K562 (cell line): ENCODE results near the gene ATPAF2. TPM values are rescaled to one million over a fixed set of nuclear protein-coding genes. Genes with fewer than 3 reads are reported as not detected.

Experiments
- ATAC-seq: fragments of 200-7000 bp; cut with Tn5 transposase; 3 replicates; pipeline ENCODE4 v1.9.1; 2020; ENCODE audit warnings: moderate library complexity
- BruUV-seq: library from RNA; stranded (reverse); fragments of 400-500 nt; replicated peaks from 2 replicates; lab custom pipeline; 2021; lab: Mats Ljungman, UMichigan
- CTCF ChIA-PET: fragments of 300-600 bp; formaldehyde crosslinking; extraction: SDS; loops from one replicate; lab custom pipeline; 2021; ENCODE audit warnings: low intra/inter-chr PET ratio; lab: Yijun Ruan, JAX
- POLR2A ChIA-PET: fragments of 300-600, 350-650 bp; sonication (Branson Sonifier 250); formaldehyde crosslinking; extraction: SDS; loops from one replicate; lab custom pipeline; 2021; ENCODE audit warnings: antibody characterized with exemption, inconsistent platforms; lab: Yijun Ruan, JAX
- DNase-seq, 4 experiments: peaks; one replicate each; pipeline versions ENCODE4 v3.0.0 to v3.0.0-alpha.2; 2011 to 2018; ENCODE audit warnings: low spot score in 3 of 4, mixed read lengths in 3 of 4; ENCODE audit errors: extremely low read depth in 1 of 4
- FAIRE-seq: peaks from 2 replicates; lab custom pipeline; 2011; peaks lifted over from hg19 to GRCh38; lab: Jason Lieb, UNC
- H2AFZ ChIP-seq: 2 replicates; pipeline ENCODE4 v1.6.0; 2011; ENCODE audit warnings: low read depth, low read length, control low read depth, inconsistent platforms
- H3K27ac ChIP-seq: fragments of 200-600 bp; 3 replicates; pipeline ENCODE4 v1.8.0; 2011; ENCODE audit warnings: low read depth, mild to moderate bottlenecking, control low read depth, inconsistent platforms, low read length, moderate library complexity, mixed read lengths; ENCODE audit errors: extremely low read depth
- H3K27me3 ChIP-seq, 2 experiments: fragments of 300-600 bp in 1 of 2; 2 replicates in 1 of 2; 3 replicates in 1 of 2; pipeline versions ENCODE4 v1.6.0 to v1.8.0; 2011; ENCODE audit warnings: inconsistent platforms in 2 of 2, low read length in 2 of 2, mild to moderate bottlenecking in 1 of 2, mixed read lengths in 1 of 2, moderate library complexity in 1 of 2; ENCODE audit not compliant: control insufficient read depth in 2 of 2, insufficient read depth in 2 of 2
- H3K36me3 ChIP-seq: fragments of 300-600 bp; 3 replicates; pipeline ENCODE4 v1.8.0; 2011; ENCODE audit warnings: mild to moderate bottlenecking, low read length, inconsistent platforms; ENCODE audit not compliant: control insufficient read depth, insufficient read depth
- H3K4me1 ChIP-seq, 2 experiments: fragments of 200-600 bp in 1 of 2; replicated peaks in 1 of 2; 2 replicates in 1 of 2; 3 replicates in 1 of 2; pipeline versions ENCODE4 v1.5.1 to v1.8.0; 2011; ENCODE audit warnings: inconsistent platforms in 2 of 2, low read length in 2 of 2, mild to moderate bottlenecking in 1 of 2, mixed read lengths in 1 of 2, moderate library complexity in 1 of 2; ENCODE audit not compliant: control insufficient read depth in 2 of 2, insufficient read depth in 2 of 2
- H3K4me2 ChIP-seq: 2 replicates; pipeline ENCODE4 v1.6.1; 2011; ENCODE audit warnings: low read length, control low read depth, inconsistent platforms, mixed read lengths; ENCODE audit not compliant: insufficient read depth
- H3K4me3 ChIP-seq: fragments of 200-600 bp; sonication (generic), shearing (Covaris generic); 2 replicates; pipeline ENCODE4 v1.5.1; 2016; ENCODE audit warnings: control low read depth, inconsistent platforms
- H3K79me2 ChIP-seq: fragments of 200-600 bp; 3 replicates; pipeline ENCODE4 v1.8.0; 2011; ENCODE audit warnings: low read length, inconsistent platforms; ENCODE audit not compliant: control insufficient read depth, insufficient read depth
- H3K9ac ChIP-seq, 2 experiments: 2 replicates each; pipeline versions ENCODE4 v1.6.0 to v1.6.1; 2011; ENCODE audit warnings: low read depth in 2 of 2, low read length in 2 of 2, control low read depth in 1 of 2, inconsistent platforms in 1 of 2, mild to moderate bottlenecking in 1 of 2, mixed read lengths in 1 of 2; ENCODE audit not compliant: insufficient read depth in 1 of 2
- H3K9me1 ChIP-seq: one replicate; pipeline ENCODE4 v1.6.0; 2011; ENCODE audit warnings: inconsistent platforms, mild to moderate bottlenecking, low read length, moderate library complexity; ENCODE audit not compliant: control insufficient read depth, insufficient read depth
- H3K9me3 ChIP-seq: replicated peaks from 2 replicates; pipeline ENCODE4 v1.5.1; 2011; ENCODE audit warnings: low read depth, low read length, inconsistent platforms; ENCODE audit not compliant: control insufficient read depth, insufficient read depth
- H4K20me1 ChIP-seq: replicated peaks from 2 replicates; pipeline ENCODE4 v1.6.1; 2011; ENCODE audit warnings: low read length, inconsistent platforms, mixed read lengths; ENCODE audit not compliant: control insufficient read depth, insufficient read depth
- BCOR ChIP-seq: fragments of 450-650 bp; IDR thresholded peaks from 2 replicates; pipeline ENCODE4 v1.6.1; 2016
- ZKSCAN3 ChIP-seq: fragments of 250-450 bp; sonication (Bioruptor Pico); IDR thresholded peaks from 2 replicates; pipeline ENCODE4 v1.4.0; 2020
- WGBS: fragments of 100-300 bp; shearing (Covaris generic); methylation state at CpG from one replicate; pipeline ENCODE4 v1.1.6; 2016; ENCODE audit warnings: low coverage, mixed read lengths; ENCODE audit not compliant: insufficient coverage; ENCODE audit errors: missing lambda C conversion rate; 5-methylcytosine and 5-hydroxymethylcytosine counted together
- in situ Hi-C: fragments of 300-500 bp; cut with MboI; formaldehyde crosslinking; loops from 4 replicates; pipeline ENCODE4 v1.15.0; 2018; ENCODE audit warnings: inconsistent platforms, mixed read lengths
- intact Hi-C: fragments of 100-400 bp; cut with micrococcal nuclease; formaldehyde crosslinking; loops from 2 replicates; pipeline ENCODE4 v1.14.2; 2022
- polyA plus RNA-seq, 8 experiments: library from polyadenylated mRNA; depleted of rRNA in 4 of 8; stranded (reverse) in 5 of 8; unstranded in 3 of 8; fragments of >200 nt; fragmentation: Nextera tagmentation in 2 of 8; fragmentation: Illumina TruSeq in 1 of 8; extraction: Ambion mirVana in 2 of 8; extraction: Trizol in 1 of 8; gene quantifications; 2 replicates each; pipeline versions ENCODE4 v1.2.1 to v1.2.3, GENCODE V29; 2011 to 2014; ENCODE audit warnings: inconsistent platforms in 1 of 8, missing spikeins in 1 of 8
- total RNA-seq, 7 experiments: library from RNA; depleted of rRNA in 6 of 7; stranded (reverse); fragments of >200 nt in 6 of 7; fragmentation: Illumina TruSeq in 2 of 7; extraction: Trizol in 2 of 7; gene quantifications; 2 replicates each; pipeline versions ENCODE4 v1.2.1 to v1.2.3, GENCODE V29; 2011 to 2021; ENCODE audit warnings: low replicate concordance in 1 of 7
- TF ChIP-seq, protein P1 (sequence below): fragments of 250-450 bp; sonication (Bioruptor Pico); IDR thresholded peaks from 2 replicates; pipeline ENCODE4 v1.4.0; 2020

The ATPAF2 gene
- total and polyA plus RNA-seq, 9 of the 15 experiments (the other 6 are each of a cell fraction or from before 2014, with no cell fraction given): 2.1 to 19.2 (median 11.3) TPM

DNA sequence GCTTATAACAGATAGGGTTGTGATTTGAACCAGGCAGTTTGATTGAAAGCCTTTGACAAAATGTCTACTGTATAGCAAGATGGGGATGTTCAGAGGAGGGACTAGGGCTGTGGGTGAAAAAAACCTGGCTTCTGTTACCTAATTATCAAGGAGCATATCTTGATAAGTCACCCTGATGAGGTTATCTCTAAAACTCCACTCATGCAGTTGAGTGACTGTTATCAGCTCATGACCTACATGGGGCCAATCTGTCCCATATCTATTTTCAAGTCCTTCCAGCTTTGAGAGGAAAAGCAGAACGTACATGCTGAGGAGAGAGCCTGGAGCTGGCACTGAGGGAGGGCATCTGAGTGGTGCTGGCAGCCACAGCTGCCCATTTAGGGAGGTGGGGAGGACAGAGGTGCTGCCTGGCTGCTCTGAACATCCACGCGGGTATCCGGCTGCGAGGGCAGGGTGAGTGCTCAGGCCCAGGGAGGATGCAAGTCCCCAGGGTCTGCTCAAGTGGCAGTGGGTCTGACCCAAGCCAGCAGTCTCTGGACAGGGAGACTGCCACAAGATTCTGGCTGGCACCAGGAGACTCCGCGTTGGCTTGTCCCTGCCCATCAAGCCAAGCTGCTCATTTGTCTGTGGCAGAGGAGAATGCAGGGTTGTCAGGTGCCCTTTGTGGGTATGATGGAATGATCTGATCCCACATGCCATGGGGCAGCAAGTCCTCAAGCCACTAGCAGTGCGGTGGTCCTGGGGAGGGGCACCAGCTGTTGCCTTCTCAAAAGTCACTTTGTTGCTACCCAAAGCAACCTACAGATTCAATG, 29.2 kb downstream of the ATPAF2 start:
- no peak overlapping the region for H2AFZ ChIP-seq
- POLR2A ChIA-PET: interaction anchor here (0.9 to 1.0 kb wide), 2 partner anchors 9 to 89 kb away, joined by 3 to 4 read pairs; no protein-coding TSS in a partner anchor
- TF ChIP-seq ZKSCAN3 (CRISPR knock-in tag) (no peak), BCOR (no peak)
- TF ChIP-seq, protein P1, sequence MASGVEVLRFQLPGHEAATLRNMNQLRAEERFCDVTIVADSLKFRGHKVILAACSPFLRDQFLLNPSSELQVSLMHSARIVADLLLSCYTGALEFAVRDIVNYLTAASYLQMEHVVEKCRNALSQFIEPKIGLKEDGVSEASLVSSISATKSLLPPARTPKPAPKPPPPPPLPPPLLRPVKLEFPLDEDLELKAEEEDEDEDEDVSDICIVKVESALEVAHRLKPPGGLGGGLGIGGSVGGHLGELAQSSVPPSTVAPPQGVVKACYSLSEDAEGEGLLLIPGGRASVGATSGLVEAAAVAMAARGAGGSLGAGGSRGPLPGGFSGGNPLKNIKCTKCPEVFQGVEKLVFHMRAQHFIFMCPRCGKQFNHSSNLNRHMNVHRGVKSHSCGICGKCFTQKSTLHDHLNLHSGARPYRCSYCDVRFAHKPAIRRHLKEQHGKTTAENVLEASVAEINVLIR (CRISPR knock-in tag): no peak
- TF ChIP-seq, all 486 proteins: peak for 0
- Histone ChIP-seq H3K9ac (no peak overlapping the region), H3K9me3 (no peaks in the 10 kb centered on the region), H3K79me2 (no peaks in the 10 kb centered on the region), H3K4me1 (peaks cover 0 to 10% of the 10 kb centered on the region in 2 experiments; a peak in 1 of 5 replicates), H4K20me1 (no peaks in the 10 kb centered on the region), H3K27me3 (no peaks in the 10 kb centered on the region), H3K9me1 (no peaks in the 10 kb centered on the region), H3K36me3 (no peaks in the 10 kb centered on the region; the same call in 2 of the 3 replicates), H3K4me3 (no peak overlapping the region), H3K27ac (no peak overlapping the region), H3K4me2 (no peak overlapping the region)
- no TSS peak for BruUV-seq
- ATAC-seq (no peak), DNase-seq (no peak), FAIRE-seq (no peak)
- in situ Hi-C loops (no loop called here), intact Hi-C loops (no loop called here)
- CTCF ChIA-PET: no interaction called here
- WGBS: 86% methylated on average over 8 of the region's 8 CpGs
